ENCODE measurements around the gene SLC9A9. TPM values are rescaled to one million over a fixed set of nuclear protein-coding genes. Genes with fewer than 3 reads are reported as not detected.

SLC9A9 gene
- total and polyA plus RNA-seq, 10 donors: 10.8 to 58.2 (median 44.7) TPM

DNA sequence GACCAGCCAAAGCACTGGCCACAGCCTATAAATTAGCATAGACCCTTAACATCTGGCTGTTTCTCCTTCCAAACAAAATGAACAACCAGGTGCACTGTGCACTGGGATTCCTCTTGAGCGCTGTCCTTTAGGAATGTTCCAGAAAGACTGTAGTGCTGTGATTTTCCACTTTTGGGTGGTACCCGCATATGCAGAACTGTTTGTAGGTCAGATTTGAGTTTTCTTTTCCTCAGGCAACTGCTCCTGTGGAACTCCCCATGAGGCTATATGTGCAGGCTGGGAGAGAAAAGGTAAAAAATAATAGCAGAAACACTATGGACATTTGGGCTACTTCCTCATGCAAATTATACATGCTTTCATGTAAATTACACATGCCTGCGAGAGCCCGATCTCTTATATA, 589.6 kb downstream of the SLC9A9 start:
- Histone ChIP-seq H3K27ac (no peak overlapping the region), H3K9me3 (no peaks in the 10 kb centered on the region), H3K27me3 (replicated peaks in 1 of 7) (no peaks in the 10 kb centered on the region), H3K36me3 (no peaks in the 10 kb centered on the region), H3K4me1 (no peaks in the 10 kb centered on the region), H3K4me3 (no peak overlapping the region)
- WGBS, 5 donors: 94 to 99% (median 96%) methylated on average over 4 of the region's 4 CpGs
- no peak for DNase-seq
- TF ChIP-seq POLR2A (IDR thresholded peaks at IDR 0.05) (no peak), POLR2AphosphoS5 (IDR thresholded peaks at IDR 0.05) (no peak)
- TF ChIP-seq, protein P1, sequence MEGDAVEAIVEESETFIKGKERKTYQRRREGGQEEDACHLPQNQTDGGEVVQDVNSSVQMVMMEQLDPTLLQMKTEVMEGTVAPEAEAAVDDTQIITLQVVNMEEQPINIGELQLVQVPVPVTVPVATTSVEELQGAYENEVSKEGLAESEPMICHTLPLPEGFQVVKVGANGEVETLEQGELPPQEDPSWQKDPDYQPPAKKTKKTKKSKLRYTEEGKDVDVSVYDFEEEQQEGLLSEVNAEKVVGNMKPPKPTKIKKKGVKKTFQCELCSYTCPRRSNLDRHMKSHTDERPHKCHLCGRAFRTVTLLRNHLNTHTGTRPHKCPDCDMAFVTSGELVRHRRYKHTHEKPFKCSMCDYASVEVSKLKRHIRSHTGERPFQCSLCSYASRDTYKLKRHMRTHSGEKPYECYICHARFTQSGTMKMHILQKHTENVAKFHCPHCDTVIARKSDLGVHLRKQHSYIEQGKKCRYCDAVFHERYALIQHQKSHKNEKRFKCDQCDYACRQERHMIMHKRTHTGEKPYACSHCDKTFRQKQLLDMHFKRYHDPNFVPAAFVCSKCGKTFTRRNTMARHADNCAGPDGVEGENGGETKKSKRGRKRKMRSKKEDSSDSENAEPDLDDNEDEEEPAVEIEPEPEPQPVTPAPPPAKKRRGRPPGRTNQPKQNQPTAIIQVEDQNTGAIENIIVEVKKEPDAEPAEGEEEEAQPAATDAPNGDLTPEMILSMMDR (IDR thresholded peaks at IDR 0.05 in 8 of 11, conservative IDR thresholded peaks at IDR 0.05 in 3 of 11): no peak
- intact Hi-C loops (cut with DNase I; ENCODE audit: low total_unique reads): no loop called here

GRCh38 chr3:143256416-143256815, 591.9 kb downstream of the SLC9A9 start:
- TF ChIP-seq, protein P1 (IDR thresholded peaks at IDR 0.05 in 8 of 11, conservative IDR thresholded peaks at IDR 0.05 in 3 of 11): no peak
- TF ChIP-seq POLR2A (IDR thresholded peaks at IDR 0.05): no peak
- TF ChIP-seq POLR2AphosphoS5 (IDR thresholded peaks at IDR 0.05): no peak
- no peak overlapping the region for H3K4me3 ChIP-seq
- no peaks in the 10 kb centered on the region for H3K4me1 ChIP-seq
- no peaks in the 10 kb centered on the region for H3K9me3 ChIP-seq
- H3K27ac ChIP-seq: no peak overlapping the region
- intact Hi-C loops (cut with DNase I; ENCODE audit: low total_unique reads): no loop called here
- no peaks in the 10 kb centered on the region for H3K36me3 ChIP-seq
- no peak for DNase-seq
- H3K27me3 ChIP-seq (replicated peaks in 1 of 7): no peaks in the 10 kb centered on the region

- no peaks in the 10 kb centered on the region for H3K36me3 ChIP-seq
- DNase-seq: no peak
- no peak overlapping the region for H3K4me3 ChIP-seq
- H3K4me1 ChIP-seq: no peaks in the 10 kb centered on the region
- H3K27ac ChIP-seq: no peak overlapping the region
- H3K9me3 ChIP-seq: no peaks in the 10 kb centered on the region
- TF ChIP-seq POLR2AphosphoS5 (IDR thresholded peaks at IDR 0.05): no peak
- TF ChIP-seq, protein P1 (IDR thresholded peaks at IDR 0.05 in 8 of 11, conservative IDR thresholded peaks at IDR 0.05 in 3 of 11): no peak
- no peak for TF ChIP-seq POLR2A (IDR thresholded peaks at IDR 0.05)
- H3K27me3 ChIP-seq (replicated peaks in 1 of 7): no peaks in the 10 kb centered on the region
- intact Hi-C loops (cut with DNase I; ENCODE audit: low total_unique reads): no loop called here
Observed at GRCh38 chr3:143255739-143256138, 592.5 kb downstream of the SLC9A9 start.

DNA sequence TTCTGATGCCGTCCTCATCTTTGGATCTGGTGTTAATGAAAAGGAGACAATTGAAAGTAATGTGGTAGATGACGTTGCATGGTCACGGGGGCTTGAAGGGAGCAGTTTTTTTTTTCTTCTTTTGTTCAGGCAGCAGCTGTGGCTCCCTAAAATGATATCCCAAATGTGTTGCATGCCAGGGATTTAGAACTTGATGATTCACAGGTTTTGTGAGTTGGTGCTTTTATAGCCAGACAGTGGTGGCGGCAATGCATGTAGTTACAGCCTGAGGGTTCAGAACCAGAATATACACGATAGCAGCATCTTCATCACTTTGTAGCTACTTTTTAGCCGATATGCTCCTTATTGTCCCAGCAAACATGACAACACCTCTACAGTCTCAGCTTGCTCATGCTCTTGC, 595.3 kb downstream of the SLC9A9 start:
- H3K4me1 ChIP-seq: no peaks in the 10 kb centered on the region
- H3K9me3 ChIP-seq: peaks cover 0 to 6% (median 0%) of the 10 kb centered on the region in 8 donors
- no peaks in the 10 kb centered on the region for H3K36me3 ChIP-seq
- TF ChIP-seq POLR2AphosphoS5 (IDR thresholded peaks at IDR 0.05): no peak
- TF ChIP-seq, protein P1 (IDR thresholded peaks at IDR 0.05 in 8 of 11, conservative IDR thresholded peaks at IDR 0.05 in 3 of 11): no peak
- no peak for TF ChIP-seq POLR2A (IDR thresholded peaks at IDR 0.05)
- intact Hi-C loops (cut with DNase I; ENCODE audit: low total_unique reads): no loop called here
- H3K27me3 ChIP-seq (replicated peaks in 1 of 7): no peaks in the 10 kb centered on the region
- H3K27ac ChIP-seq: no peak overlapping the region
- 92 to 99% (median 95%) methylated on average over 6 of the region's 6 CpGs for WGBS, 5 donors
- no peak for DNase-seq
- no peak overlapping the region for H3K4me3 ChIP-seq
